OCI-LY1 (cell line): Measurements from ENCODE around the gene SLCO2B1.

ENCODE experiments used
- H2AFZ ChIP-seq: fragments of 200-600 bp; sonication (generic), shearing (Covaris generic); 2 replicates; pipeline ENCODE4 v1.6.0; 2014; ENCODE audit warnings: antibody characterized with exemption, mild to moderate bottlenecking, low read length
- H3F3A ChIP-seq: fragments of 200-600 bp; sonication (generic), shearing (Covaris generic); 2 replicates; pipeline ENCODE4 v1.6.0; 2014; ENCODE audit warnings: mild to moderate bottlenecking, antibody characterized with exemption, low read length, moderate library complexity; ENCODE audit not compliant: insufficient read depth
- H3K27ac ChIP-seq: fragments of 200-600 bp; sonication (generic); 2 replicates; pipeline ENCODE4 v1.5.1; 2014; ENCODE audit warnings: low read length, mixed run types, mild to moderate bottlenecking, low read depth; ENCODE audit not compliant: poor library complexity, severe bottlenecking
- H3K27me3 ChIP-seq: fragments of 200-600 bp; sonication (generic); 2 replicates; pipeline ENCODE4 v1.6.0; 2014; ENCODE audit warnings: antibody characterized with exemption, mild to moderate bottlenecking, low read length, moderate library complexity; ENCODE audit not compliant: insufficient read depth
- H3K36me3 ChIP-seq: fragments of 200-600 bp; sonication (generic); 2 replicates; pipeline ENCODE4 v1.6.1; 2014; ENCODE audit warnings: mild to moderate bottlenecking, antibody characterized with exemption, low read length, moderate library complexity, mixed read lengths; ENCODE audit not compliant: insufficient read depth
- H3K4me1 ChIP-seq: fragments of 200-600 bp; sonication (generic); 2 replicates; pipeline ENCODE4 v1.5.1; 2014; ENCODE audit warnings: mild to moderate bottlenecking, low read length, moderate library complexity; ENCODE audit not compliant: insufficient read depth, severe bottlenecking
- H3K4me2 ChIP-seq: fragments of 200-600 bp; sonication (generic), shearing (Covaris generic); 2 replicates; pipeline ENCODE4 v1.6.1; 2014; ENCODE audit warnings: low read length
- H3K4me3 ChIP-seq: fragments of 200-600 bp; sonication (generic); 2 replicates; pipeline ENCODE4 v1.5.1; 2014; ENCODE audit warnings: low read length, low read depth, mild to moderate bottlenecking, mixed read lengths; ENCODE audit not compliant: poor library complexity, severe bottlenecking
- H3K79me2 ChIP-seq: fragments of 200-600 bp; shearing (Covaris generic); 2 replicates; pipeline ENCODE4 v1.6.1; 2016; ENCODE audit warnings: mixed run types, low read length, mixed read lengths; ENCODE audit not compliant: insufficient read depth
- H3K9ac ChIP-seq: fragments of 200-600 bp; sonication (generic), shearing (Covaris generic); 2 replicates; pipeline ENCODE4 v1.6.1; 2014; ENCODE audit warnings: mild to moderate bottlenecking, low read length, mixed read lengths
- H3K9me2 ChIP-seq: fragments of 200-600 bp; sonication (generic), shearing (Covaris generic); 2 replicates; pipeline ENCODE4 v1.6.1; 2014; ENCODE audit warnings: low read depth, mild to moderate bottlenecking, low read length, mixed read lengths
- H3K9me3 ChIP-seq: fragments of 200-600 bp; shearing (Covaris generic); 2 replicates; pipeline ENCODE4 v1.6.1; 2014; ENCODE audit warnings: low read length, mixed read lengths
- H4K20me1 ChIP-seq: fragments of 200-600 bp; sonication (generic), shearing (Covaris generic); 2 replicates; pipeline ENCODE4 v1.6.0; 2016; ENCODE audit warnings: mild to moderate bottlenecking, low read length; ENCODE audit not compliant: insufficient read depth
- EZH2 ChIP-seq: fragments of 200-600 bp; sonication (generic), shearing (Covaris generic); IDR thresholded peaks from 2 replicates; pipeline ENCODE4 v1.8.0; 2017; ENCODE audit warnings: borderline replicate concordance, mixed run types, mild to moderate bottlenecking, antibody characterized with exemption, low read length, moderate library complexity, mixed read lengths
- TF ChIP-seq, protein P1 (sequence below): fragments of 200-600 bp; sonication (generic), shearing (Covaris generic); IDR thresholded peaks from 2 replicates; pipeline ENCODE4 v1.5.1; 2017; ENCODE audit warnings: mild to moderate bottlenecking, antibody characterized with exemption, low read length, moderate library complexity, mixed read lengths

SLCO2B1 gene

GRCh38 chr11:75148436-75148983, 2.4 kb upstream of the SLCO2B1 start:
- H4K20me1 ChIP-seq, result no peaks in the 10 kb centered on the region
- H3F3A ChIP-seq, result no peaks in the 10 kb centered on the region
- no peak overlapping the region for H2AFZ ChIP-seq
- H3K9ac ChIP-seq, result no peak overlapping the region
- H3K79me2 ChIP-seq, result no peaks in the 10 kb centered on the region
- no peaks in the 10 kb centered on the region for H3K4me1 ChIP-seq
- no peaks in the 10 kb centered on the region for H3K9me2 ChIP-seq
- H3K36me3 ChIP-seq, result no peaks in the 10 kb centered on the region
- no peak overlapping the region for H3K4me3 ChIP-seq
- TF ChIP-seq, protein P1, sequence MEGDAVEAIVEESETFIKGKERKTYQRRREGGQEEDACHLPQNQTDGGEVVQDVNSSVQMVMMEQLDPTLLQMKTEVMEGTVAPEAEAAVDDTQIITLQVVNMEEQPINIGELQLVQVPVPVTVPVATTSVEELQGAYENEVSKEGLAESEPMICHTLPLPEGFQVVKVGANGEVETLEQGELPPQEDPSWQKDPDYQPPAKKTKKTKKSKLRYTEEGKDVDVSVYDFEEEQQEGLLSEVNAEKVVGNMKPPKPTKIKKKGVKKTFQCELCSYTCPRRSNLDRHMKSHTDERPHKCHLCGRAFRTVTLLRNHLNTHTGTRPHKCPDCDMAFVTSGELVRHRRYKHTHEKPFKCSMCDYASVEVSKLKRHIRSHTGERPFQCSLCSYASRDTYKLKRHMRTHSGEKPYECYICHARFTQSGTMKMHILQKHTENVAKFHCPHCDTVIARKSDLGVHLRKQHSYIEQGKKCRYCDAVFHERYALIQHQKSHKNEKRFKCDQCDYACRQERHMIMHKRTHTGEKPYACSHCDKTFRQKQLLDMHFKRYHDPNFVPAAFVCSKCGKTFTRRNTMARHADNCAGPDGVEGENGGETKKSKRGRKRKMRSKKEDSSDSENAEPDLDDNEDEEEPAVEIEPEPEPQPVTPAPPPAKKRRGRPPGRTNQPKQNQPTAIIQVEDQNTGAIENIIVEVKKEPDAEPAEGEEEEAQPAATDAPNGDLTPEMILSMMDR, result no peak
- TF ChIP-seq EZH2, result no peak
- H3K27ac ChIP-seq, result no peak overlapping the region
- H3K9me3 ChIP-seq, result no peaks in the 10 kb centered on the region
- no peak overlapping the region for H3K4me2 ChIP-seq
- 0 out of 2 replicates have a peak, but pooled peaks cover 3% of the 10 kb centered on the region for H3K27me3 ChIP-seq

- Histone ChIP-seq H3K4me1 (no peaks in the 10 kb centered on the region), H3K9me3 (no peaks in the 10 kb centered on the region), H3K4me2 (no peak overlapping the region), H3F3A (no peaks in the 10 kb centered on the region), H3K4me3 (no peak overlapping the region), H4K20me1 (no peaks in the 10 kb centered on the region), H3K9me2 (no peaks in the 10 kb centered on the region), H2AFZ (no peak overlapping the region), H3K36me3 (no peaks in the 10 kb centered on the region), H3K27me3 (0 out of 2 replicates have a peak, but pooled peaks cover 3% of the 10 kb centered on the region), H3K9ac (no peak overlapping the region), H3K27ac (no peak overlapping the region), H3K79me2 (no peaks in the 10 kb centered on the region)
- TF ChIP-seq, protein P1, result no peak
- TF ChIP-seq EZH2, result no peak
These were observed 991 bp upstream of the SLCO2B1 start for GRCh38 chr11:75149766-75150465.

DNA sequence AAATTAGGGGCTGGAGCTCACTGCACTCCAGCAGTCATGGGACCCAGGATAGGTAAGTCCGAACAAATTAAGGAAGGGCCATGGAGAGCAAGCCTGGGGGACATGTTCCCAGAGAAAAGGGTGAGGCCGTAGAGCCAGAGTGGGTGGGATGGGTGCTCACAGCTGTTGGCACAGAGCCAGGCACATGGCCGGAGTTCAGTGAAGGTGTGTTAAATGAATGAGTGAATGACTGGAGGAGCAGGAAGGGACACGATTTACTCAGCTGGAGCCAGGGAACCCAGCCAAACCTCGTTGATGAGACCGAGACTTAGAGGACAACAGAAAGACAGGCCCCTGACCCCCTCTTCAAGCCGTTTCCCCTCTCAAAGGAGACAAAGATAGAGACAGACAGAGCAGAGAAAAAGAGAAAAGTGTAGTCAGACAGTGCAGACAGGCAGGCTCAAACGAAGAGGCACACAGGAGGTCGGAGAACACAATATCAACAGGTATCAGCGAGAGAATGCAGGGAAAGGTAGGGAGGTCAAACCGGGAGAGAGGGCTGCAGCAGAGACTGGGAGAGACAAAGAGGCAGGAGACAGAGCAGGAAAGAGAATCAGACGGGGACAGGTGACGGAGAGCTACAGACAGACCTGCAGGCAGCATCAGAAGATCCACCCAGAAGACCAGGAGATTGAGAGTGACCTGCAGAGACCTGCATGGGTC, 590 bp downstream of the SLCO2B1 start:
- H3K79me2 ChIP-seq, result no peaks in the 10 kb centered on the region

More for the DNA sequence above, 590 bp downstream of the SLCO2B1 start:
- H3K4me3 ChIP-seq, result no peak overlapping the region
- no peaks in the 10 kb centered on the region for H3K36me3 ChIP-seq
- 0 out of 2 replicates have a peak, but pooled peaks cover 3% of the 10 kb centered on the region for H3K27me3 ChIP-seq
- no peak overlapping the region for H3K4me2 ChIP-seq
- no peaks in the 10 kb centered on the region for H3K9me3 ChIP-seq
- H2AFZ ChIP-seq, result no peak overlapping the region
- H4K20me1 ChIP-seq, result no peaks in the 10 kb centered on the region
- TF ChIP-seq EZH2, result no peak
- TF ChIP-seq, protein P1, result no peak
- H3K4me1 ChIP-seq, result no peaks in the 10 kb centered on the region
- H3K27ac ChIP-seq, result no peak overlapping the region
- no peaks in the 10 kb centered on the region for H3K9me2 ChIP-seq
- H3K9ac ChIP-seq, result no peak overlapping the region
- no peaks in the 10 kb centered on the region for H3F3A ChIP-seq
